GM21367 (cell line): ENCODE results near the gene YWHAQ.

Experiments
- ATAC-seq: cut with Tn5 transposase; IDR thresholded peaks from one replicate; pipeline ENCODE4 v1.9.1; 2021; ENCODE audit not compliant: unreplicated experiment

The YWHAQ gene

GRCh38 chr2:9655441-9656269 is 24.9 kb upstream of the YWHAQ start:
- ATAC-seq = no peak

- no peak for ATAC-seq
These were observed 23.8 kb upstream of the YWHAQ start for GRCh38 chr2:9654452-9655100.

- no peak for ATAC-seq
These were observed 22.9 kb upstream of the YWHAQ start for GRCh38 chr2:9653485-9654271.

GRCh38 chr2:9652898-9653479 is 22.2 kb upstream of the YWHAQ start:
- no peak for ATAC-seq

- no peak for ATAC-seq
These were observed 21.5 kb upstream of the YWHAQ start for GRCh38 chr2:9652267-9652666.

- no peak for ATAC-seq
These were observed 19.5 kb upstream of the YWHAQ start for GRCh38 chr2:9650119-9650821.

- ATAC-seq = no peak
These were observed 18.5 kb upstream of the YWHAQ start for GRCh38 chr2:9649261-9649660.

- ATAC-seq = no peak
These were observed 18.0 kb upstream of the YWHAQ start for GRCh38 chr2:9648821-9649220.

GRCh38 chr2:9647884-9648283 is 17.1 kb upstream of the YWHAQ start:
- no peak for ATAC-seq

GRCh38 chr2:9646196-9647030 is 15.6 kb upstream of the YWHAQ start:
- no peak for ATAC-seq

- no peak for ATAC-seq
These were observed 13.8 kb upstream of the YWHAQ start for GRCh38 chr2:9644603-9645002.

- no peak for ATAC-seq
These were observed 13.2 kb upstream of the YWHAQ start for GRCh38 chr2:9644021-9644420.

- no peak for ATAC-seq
These were observed 10.8 kb upstream of the YWHAQ start for GRCh38 chr2:9641641-9642040.

GRCh38 chr2:9640403-9641104 is 9.8 kb upstream of the YWHAQ start:
- no peak for ATAC-seq

GRCh38 chr2:9639740-9640343 is 9.0 kb upstream of the YWHAQ start:
- ATAC-seq = no peak

GRCh38 chr2:9639000-9639602 is 8.3 kb upstream of the YWHAQ start:
- ATAC-seq = no peak

GRCh38 chr2:9638532-9638931 is 7.7 kb upstream of the YWHAQ start:
- ATAC-seq = no peak

- no peak for ATAC-seq
These were observed 6.5 kb upstream of the YWHAQ start for GRCh38 chr2:9637330-9637729.
